Astrocyte (in vitro differentiated cells and primary cell): ENCODE results near the gene PRM3.

Experiments used
- EZH2 ChIP-seq: IDR thresholded peaks from 2 replicates; pipeline ENCODE4 v1.6.1; 2012; ENCODE audit warnings: mild to moderate bottlenecking, low read length, inconsistent platforms; ENCODE audit not compliant: insufficient read depth
- TF ChIP-seq, protein P1 (sequence below): IDR thresholded peaks from 2 replicates; pipeline ENCODE4 v1.5.1; 2011; ENCODE audit warnings: low read depth, mild to moderate bottlenecking, inconsistent platforms, low read length, moderate library complexity; ENCODE audit not compliant: insufficient read depth

DNA sequence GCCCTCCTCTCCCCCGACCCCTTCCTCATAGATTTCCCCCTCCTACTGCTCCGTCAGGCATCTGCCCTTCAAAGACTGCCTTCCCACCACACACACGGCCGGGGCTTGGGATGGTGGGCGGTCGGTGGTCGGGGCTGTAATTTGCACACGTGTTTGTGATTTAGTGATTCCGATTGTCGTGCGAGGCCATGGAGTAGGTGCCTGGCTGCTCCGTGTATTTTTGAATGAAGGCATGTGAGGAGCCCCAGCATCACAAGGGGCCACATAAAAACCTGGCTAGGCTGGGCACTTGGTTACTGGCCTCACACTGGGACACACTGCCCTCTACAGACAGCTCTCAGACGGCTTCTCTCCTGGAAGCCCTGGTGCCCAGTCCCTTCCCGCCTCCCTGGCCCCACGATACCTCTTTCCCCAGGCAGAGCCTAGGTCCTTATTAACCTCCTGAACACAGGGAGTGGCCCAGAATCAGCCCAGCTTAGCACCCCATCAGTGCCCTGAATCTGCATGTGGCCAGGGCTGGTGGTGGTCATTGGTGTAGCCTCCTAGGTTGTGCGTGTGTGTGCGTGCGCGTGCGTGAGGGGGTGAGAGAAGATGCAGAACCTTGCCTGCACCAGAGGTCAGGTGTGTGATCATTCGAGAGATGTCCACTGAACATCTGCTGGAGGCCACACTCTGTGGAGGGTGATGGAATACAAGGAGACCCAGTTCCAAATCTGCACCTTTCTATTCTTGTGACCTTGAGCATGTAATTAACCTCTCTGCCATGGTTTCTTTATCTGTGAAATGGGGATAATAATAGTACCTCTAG is 16.1 kb downstream of the PRM3 start:
- TF ChIP-seq, protein P1, sequence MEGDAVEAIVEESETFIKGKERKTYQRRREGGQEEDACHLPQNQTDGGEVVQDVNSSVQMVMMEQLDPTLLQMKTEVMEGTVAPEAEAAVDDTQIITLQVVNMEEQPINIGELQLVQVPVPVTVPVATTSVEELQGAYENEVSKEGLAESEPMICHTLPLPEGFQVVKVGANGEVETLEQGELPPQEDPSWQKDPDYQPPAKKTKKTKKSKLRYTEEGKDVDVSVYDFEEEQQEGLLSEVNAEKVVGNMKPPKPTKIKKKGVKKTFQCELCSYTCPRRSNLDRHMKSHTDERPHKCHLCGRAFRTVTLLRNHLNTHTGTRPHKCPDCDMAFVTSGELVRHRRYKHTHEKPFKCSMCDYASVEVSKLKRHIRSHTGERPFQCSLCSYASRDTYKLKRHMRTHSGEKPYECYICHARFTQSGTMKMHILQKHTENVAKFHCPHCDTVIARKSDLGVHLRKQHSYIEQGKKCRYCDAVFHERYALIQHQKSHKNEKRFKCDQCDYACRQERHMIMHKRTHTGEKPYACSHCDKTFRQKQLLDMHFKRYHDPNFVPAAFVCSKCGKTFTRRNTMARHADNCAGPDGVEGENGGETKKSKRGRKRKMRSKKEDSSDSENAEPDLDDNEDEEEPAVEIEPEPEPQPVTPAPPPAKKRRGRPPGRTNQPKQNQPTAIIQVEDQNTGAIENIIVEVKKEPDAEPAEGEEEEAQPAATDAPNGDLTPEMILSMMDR: peak; percentile 68
- no peak for TF ChIP-seq EZH2
